ENCODE results near the gene DBN1.

DBN1 gene

DNA sequence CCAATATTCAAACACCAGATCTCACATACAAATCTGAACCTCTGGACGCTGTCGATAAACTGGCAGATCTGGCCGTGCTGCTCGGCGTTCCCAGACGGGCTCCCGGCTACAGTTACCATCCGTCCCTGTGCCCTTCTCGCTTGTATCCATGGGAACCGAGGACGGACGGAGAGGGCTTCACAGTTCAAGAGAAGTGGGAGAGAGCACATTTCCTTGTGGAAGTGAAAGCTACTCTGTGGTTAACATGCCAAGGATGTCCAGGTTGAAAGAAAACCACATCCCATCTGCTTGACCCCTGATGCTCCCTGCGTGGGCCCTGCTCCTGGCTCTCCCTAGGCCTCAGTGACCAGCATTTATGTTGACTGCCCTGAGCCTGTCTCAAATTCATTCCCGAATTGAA is 6.3 kb upstream of the DBN1 start:
- Mint-ChIP-seq H3K36me3 (ENCODE audit: low read depth) (peaks cover 31% of the 10 kb centered on the region), H3K4me3 (no peak overlapping the region), H3K27me3 (peaks cover 66% of the 10 kb centered on the region), H3K4me1 (ENCODE audit: low read depth) (peaks cover 83% of the 10 kb centered on the region), H3K27ac (peak overlapping the region; percentile 12), H3K9me3 (no peaks in the 10 kb centered on the region)
- intact Hi-C loops (cut with micrococcal nuclease) = no loop called here

DNA sequence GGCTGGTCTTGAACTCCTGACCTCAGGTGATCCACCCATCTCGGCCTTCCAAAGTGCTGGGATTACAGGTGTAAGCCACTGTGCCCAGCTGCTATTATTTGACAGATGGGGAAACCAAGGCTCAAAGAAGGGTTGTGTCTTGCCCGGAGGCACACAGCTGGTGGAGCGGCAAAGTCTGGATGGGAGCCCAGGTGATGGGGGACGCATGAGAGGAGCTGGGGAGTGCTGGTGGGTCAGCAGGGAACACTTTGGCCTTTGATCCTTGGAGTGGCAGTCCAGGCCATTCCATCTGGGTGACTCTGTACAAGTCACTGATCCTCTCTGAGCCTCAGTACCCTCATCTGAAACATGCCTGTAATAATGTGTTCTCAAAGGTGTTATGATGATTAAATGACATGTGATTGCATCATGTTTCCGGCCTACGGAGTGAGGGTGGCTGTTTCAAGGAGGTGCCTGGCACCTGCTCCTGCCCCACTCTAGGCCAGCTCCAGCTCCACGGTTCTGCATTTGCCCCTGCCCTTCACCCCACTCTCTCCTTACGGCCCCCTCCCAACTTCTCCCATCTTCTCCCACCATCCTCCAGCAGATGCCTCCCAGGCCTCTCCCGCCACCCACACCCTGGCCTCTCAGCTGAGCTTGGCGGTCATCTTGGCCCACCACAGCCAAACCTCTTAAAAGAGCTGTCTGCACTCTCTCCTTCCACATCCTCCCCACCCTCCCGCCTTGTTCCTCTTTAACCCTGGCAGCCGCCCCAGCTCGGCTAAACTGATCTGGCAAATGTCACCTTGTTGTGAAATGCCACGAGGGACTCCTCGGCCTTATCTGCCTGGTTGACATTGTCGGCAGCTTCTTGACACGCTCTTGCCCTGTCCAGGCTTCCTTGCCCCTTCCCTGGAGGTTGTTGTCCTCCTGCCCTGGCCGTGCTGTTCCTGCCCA is 5.5 kb upstream of the DBN1 start:
- Mint-ChIP-seq H3K27ac (peak overlapping the region; percentile 12), H3K4me3 (peak overlapping the region; percentile 14), H3K27me3 (peaks cover 66% of the 10 kb centered on the region), H3K36me3 (ENCODE audit: low read depth) (peaks cover 23% of the 10 kb centered on the region), H3K4me1 (ENCODE audit: low read depth) (peaks cover 83% of the 10 kb centered on the region), H3K9me3 (no peaks in the 10 kb centered on the region)
- intact Hi-C loops (cut with micrococcal nuclease) = no loop called here

DNA sequence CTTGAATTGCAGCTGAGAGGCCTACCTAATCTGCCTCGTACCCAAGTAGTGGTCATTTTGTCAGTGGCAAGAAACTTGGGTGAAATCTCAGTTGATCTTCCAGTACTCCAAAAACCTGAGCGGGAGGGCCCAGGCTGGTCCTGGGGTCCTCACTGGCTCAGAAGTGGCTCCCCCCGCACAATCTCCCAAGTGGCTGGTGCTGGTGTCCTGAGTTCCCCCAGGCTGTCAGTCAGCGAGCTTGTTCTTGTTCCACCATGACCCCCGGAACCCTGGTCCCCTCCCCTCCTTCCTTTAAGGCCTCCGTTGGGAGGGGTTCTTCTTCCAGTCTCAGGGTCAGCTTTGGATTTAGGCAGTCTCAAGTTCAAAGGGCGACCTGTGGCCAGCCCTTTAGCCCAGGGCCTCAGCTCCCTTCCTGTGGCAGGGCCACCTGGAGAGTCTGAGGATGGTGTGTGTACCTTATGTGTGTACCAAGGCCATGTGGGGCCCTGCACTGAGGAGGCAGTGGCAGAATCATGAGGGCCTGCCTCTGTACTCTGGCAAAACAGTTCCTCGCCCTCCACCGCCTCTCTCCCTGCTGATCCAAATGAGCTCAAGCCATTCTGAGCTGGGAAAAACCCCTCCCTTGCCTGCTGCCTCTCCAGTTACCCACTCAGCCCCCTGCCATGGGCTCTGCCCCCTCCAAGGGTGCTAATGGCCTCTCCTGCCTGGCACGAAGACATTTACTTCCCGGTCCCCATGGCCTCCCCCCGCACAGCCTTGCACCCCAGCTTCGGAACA is 4.5 kb upstream of the DBN1 start:
- Mint-ChIP-seq H3K27me3 (peaks cover 59% of the 10 kb centered on the region), H3K9me3 (no peaks in the 10 kb centered on the region), H3K4me3 (no peak overlapping the region), H3K4me1 (ENCODE audit: low read depth) (peaks cover 77% of the 10 kb centered on the region), H3K27ac (peak overlapping the region; percentile 12), H3K36me3 (ENCODE audit: low read depth) (peaks cover 12% of the 10 kb centered on the region)
- intact Hi-C loops (cut with micrococcal nuclease) = no loop called here

DNA sequence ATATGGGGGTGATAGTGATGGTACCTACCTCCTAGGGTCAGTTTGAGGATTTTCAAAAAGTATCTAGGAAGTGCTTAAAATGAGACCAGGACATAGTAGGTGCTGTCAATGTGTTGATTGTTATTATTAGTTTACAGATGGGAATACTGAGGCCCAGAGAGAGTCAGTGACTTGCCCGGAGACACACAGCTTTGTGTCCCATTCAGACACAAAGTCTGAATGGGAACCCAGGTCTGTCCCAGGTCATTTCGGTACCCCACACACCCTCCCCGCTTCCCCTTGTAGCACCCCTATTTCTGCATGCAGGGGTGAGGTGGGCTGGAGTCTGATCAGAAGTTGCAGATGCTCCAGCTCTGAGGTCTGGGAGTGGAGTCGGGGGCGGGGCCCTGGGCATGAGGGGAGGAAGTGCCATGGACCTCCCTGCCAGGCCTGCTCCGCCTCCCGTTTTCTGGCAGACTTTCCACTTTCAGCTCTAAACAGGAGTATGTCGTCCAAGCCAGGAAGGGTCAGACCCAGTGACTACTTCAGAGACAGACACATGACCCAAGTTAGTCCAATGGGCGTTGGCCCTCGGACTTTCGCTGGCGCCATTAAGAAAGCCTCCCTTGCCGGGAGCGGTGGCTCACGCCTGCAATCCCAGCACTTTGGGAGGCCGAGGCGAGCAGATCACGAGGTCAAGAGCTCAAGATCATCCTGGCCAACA is 3.2 kb upstream of the DBN1 start:
- intact Hi-C loops (cut with micrococcal nuclease) = no loop called here
- Mint-ChIP-seq H3K36me3 (ENCODE audit: low read depth) (no peaks in the 10 kb centered on the region), H3K9me3 (no peaks in the 10 kb centered on the region), H3K4me1 (ENCODE audit: low read depth) (peaks cover 79% of the 10 kb centered on the region), H3K27ac (no peak overlapping the region), H3K27me3 (peaks cover 62% of the 10 kb centered on the region), H3K4me3 (no peak overlapping the region)

DNA sequence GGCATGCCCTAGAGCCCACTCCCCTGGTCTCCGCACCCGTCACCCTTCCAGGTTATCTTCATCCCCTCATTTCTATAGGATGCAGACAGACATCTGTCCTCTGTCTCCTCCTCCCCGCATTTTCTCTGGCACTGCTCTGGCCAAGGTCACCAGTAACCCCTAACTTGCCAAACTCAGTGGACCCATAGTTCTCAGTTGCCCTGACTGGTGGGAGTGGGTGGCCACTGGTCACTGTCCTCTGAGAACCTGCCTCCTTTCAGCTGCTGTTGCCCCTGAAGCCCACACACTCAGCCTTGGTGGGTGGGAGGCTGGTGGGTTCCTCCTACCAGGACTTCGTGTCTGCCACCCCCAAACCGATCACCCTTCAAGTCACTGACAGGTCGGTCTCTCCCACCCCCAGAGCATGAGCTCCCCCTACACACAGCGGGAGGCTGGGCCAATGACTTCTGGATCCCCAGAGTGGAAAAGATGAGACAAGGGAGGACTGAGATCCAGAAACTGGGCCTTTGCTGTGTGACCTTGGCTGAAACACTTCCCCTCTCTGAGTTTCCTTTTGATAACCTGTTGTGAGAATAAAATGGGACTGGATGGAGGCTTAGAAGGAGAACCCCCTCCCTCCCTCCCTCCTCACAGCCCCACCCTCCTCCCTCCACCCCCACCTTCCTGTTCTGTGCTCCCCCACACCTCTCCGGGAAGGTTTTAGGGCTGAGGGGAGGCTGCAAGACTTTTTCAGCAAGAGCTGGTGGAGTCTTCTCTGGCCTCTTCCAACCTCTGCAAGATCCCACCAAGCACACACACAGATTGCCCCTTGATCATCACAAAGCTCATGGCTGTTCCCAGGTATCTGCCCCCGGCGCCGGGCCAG is 2.4 kb upstream of the DBN1 start:
- peaks cover 87% of the 10 kb centered on the region for H3K4me1 Mint-ChIP-seq (ENCODE audit: low read depth)
- H3K36me3 Mint-ChIP-seq (ENCODE audit: low read depth) = no peaks in the 10 kb centered on the region
- no peak overlapping the region for H3K27ac Mint-ChIP-seq
- no peak overlapping the region for H3K4me3 Mint-ChIP-seq
- no peaks in the 10 kb centered on the region for H3K9me3 Mint-ChIP-seq
- H3K27me3 Mint-ChIP-seq = peaks cover 71% of the 10 kb centered on the region
- intact Hi-C loops (cut with micrococcal nuclease) = no loop called here

DNA sequence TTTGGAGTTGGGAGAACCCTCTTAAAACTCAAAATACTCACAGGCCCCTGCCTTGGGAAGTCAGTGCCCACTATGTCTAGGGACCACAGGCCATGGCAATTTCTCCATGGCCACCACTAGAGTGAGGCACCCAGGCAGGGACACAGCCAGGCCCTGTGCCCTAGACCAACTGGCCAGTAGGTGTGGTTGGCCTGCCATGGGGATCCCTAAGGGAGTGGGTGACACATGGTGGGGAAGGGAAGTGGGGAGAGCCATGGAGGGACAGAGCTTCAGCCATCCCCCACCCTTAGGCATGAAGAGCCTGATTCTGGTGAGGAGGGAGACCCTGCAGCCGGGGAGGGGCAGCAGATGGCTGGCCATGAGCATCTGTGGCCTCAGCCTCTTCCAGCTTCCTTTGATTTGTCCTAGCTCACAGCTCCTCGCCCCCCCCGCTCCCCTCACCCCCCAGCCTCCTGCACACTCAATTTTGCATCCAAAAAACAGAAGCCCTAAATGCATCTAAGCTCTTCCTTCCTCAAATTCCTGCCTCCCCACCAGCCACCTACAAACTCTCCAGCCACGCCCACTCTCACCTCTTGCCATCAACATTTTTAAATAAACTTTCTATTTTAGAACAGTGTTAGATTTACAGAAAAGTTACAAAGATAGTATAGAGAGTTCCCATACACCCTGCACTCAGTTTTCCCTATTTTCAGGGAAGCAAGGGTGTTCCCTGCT is 1.6 kb upstream of the DBN1 start:
- intact Hi-C loops (cut with micrococcal nuclease) = no loop called here
- Mint-ChIP-seq H3K4me3 (no peak overlapping the region), H3K9me3 (no peaks in the 10 kb centered on the region), H3K27ac (no peak overlapping the region), H3K4me1 (ENCODE audit: low read depth) (peaks cover 81% of the 10 kb centered on the region), H3K36me3 (ENCODE audit: low read depth) (no peaks in the 10 kb centered on the region), H3K27me3 (peaks cover 79% of the 10 kb centered on the region)

DNA sequence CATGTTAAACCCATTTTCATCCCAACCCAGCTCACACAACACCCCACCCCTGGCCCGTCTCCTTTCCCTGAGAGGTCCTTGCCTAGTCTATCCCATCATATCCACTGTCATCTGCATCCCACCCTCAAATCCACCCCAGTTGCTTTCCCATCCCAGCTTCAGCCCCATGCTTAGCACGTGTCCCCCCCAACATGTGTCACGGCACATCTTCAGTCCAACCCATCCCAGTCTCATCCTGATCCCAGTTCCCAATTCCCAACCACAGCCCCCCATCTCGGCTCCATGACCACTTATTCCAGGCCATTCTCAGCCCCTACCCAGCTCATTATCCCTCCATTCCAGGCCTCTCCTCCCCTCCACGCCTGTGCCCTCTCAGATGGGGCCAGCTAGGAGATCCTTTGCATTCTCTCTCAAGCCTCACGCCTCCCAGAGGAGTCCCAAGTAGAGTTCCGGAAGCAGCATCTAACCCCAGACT is 605 bp upstream of the DBN1 start:
- peak overlapping the region; percentile 67 for H3K4me3 Mint-ChIP-seq

DNA sequence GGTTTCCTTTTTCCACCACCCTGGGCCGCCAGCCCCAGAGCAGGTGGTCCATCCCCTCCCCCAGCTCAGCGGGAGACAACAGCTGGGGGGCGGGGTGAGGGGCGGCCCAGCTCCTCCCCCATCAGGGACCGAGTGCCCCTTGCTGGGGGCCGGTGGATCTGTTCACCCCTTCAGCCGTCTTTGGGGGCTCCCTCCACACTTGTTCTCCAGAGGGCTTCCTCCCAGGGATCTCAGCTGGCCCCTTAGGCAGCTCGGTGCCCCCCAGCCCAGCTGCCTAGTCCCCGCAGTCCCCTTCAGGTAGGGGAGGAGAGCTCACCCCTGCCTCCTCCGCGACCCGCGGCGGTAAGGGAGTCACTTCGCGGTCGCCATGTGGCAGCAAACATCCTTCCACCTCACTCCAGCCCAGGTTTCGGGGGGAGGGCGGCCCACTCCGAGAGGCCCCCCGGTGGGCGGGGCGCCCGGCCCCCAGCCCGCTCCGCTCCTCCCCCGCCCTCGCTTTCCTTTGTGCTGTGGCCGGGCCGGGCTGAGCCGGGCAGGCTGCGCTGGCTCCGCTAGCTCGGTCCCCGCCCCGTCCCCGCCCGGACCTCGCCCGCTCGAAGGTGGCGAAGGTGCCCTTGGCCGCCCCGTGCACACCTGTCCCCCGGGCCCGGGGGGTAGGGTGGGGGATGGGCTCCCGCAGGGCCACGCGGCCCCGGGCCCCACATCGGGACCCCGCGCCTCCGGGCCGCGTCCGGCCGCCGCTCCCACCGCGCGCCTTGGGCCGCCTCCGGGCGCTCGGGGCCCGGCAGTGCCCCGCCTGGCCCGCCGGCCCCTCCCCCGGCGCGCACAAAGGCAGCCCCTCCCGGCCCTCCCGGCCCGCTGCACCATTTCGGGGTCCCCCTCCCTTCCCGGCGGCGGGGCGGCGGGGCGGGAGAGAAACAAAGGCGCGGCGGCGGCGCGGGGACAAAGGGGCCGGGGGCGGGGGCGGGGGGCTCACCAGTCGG is 683 bp downstream of the DBN1 start:
- Mint-ChIP-seq H3K27me3 (peaks cover 86% of the 10 kb centered on the region), H3K9me3 (no peaks in the 10 kb centered on the region), H3K4me1 (ENCODE audit: low read depth) (peaks cover 58% of the 10 kb centered on the region), H3K27ac (no peak overlapping the region), H3K36me3 (ENCODE audit: low read depth) (no peaks in the 10 kb centered on the region), H3K4me3 (no peak overlapping the region)
- intact Hi-C loops (cut with micrococcal nuclease) = no loop called here

More for the DNA sequence above, 605 bp upstream of the DBN1 start:
- Mint-ChIP-seq H3K9me3 (no peaks in the 10 kb centered on the region), H3K27ac (no peak overlapping the region), H3K36me3 (ENCODE audit: low read depth) (no peaks in the 10 kb centered on the region), H3K4me1 (ENCODE audit: low read depth) (peaks cover 71% of the 10 kb centered on the region), H3K27me3 (peaks cover 87% of the 10 kb centered on the region)
- intact Hi-C loops (cut with micrococcal nuclease) = no loop called here

DNA sequence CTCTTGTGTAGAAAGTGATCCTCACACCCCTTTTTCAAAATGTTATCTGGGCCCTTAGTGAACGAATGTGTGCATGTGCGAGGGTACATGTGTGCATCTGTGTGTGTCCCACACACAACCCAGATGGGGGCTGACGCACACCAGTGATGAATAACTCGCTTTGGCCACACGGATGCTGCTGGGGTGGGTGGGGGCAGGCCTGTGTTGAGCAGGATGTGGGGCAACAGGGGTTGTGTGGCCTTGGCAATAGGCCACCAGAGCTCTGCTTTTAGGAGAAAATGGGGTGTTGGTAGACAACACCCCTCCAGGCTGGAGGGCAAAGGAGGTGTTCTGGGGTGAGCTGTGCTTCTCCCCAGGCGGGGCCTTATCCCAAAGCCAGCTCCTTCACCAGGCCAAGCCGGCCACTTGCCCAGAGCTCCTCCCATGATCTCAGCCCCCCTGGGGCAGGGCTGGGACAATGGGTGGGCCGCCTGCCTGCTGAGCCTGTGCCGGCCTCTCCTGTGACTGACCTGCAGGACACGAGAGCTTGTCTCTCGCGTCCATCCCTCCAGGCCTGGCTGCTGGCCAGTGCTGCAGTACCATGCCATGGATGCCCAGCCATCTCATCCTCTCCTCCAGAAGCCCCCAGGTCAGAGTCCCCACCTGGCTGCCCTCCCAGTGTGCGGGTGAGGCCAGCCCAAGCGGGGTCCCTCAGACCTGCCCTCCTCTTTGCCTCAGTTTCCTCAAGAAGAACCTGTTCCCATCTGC is 1.7 kb downstream of the DBN1 start:
- intact Hi-C loops (cut with micrococcal nuclease) = no loop called here
- H3K36me3 Mint-ChIP-seq (ENCODE audit: low read depth) = no peaks in the 10 kb centered on the region
- no peaks in the 10 kb centered on the region for H3K9me3 Mint-ChIP-seq
- H3K4me3 Mint-ChIP-seq = no peak overlapping the region
- peaks cover 89% of the 10 kb centered on the region for H3K27me3 Mint-ChIP-seq
- no peak overlapping the region for H3K27ac Mint-ChIP-seq
- H3K4me1 Mint-ChIP-seq (ENCODE audit: low read depth) = peaks cover 50% of the 10 kb centered on the region

DNA sequence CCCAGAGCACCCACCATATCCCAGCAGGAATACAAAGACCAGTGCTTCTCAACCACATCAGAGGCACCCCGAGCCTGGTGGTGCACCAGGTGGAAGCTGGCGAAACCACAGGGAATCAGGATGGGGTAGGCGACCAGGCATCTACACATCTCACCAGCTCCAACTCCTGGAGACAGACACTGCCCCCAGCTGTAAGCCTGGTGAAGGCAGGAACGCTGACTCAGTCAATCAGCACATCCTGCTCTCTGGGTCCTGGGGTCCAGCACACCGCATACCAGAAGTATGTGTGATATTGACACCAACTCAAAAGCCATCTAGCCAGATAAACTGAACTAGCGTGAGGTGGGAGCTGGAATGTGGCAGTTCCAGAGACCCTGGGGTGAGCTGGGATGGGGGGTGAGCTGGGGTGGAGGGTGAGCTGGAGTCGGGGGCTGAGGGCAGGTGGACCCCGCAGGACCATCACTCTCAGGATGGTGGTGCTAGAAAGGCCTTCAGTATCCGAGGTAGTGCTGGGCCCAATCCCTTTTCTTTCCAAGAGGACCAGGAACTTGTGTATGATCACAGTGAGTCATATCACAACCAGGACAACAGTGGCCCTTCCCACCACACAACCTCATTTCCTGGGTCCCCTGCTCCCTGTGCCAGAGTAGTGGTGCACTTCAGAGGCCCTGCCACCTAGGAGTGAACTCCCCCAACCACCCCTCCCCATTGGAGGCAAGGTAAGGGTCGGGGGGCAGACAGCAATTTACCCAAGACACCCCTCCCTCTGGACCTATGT is 2.5 kb downstream of the DBN1 start:
- Mint-ChIP-seq H3K27me3 (peaks cover 89% of the 10 kb centered on the region), H3K9me3 (no peaks in the 10 kb centered on the region), H3K4me1 (ENCODE audit: low read depth) (peaks cover 41% of the 10 kb centered on the region), H3K4me3 (no peak overlapping the region), H3K27ac (no peak overlapping the region), H3K36me3 (ENCODE audit: low read depth) (no peaks in the 10 kb centered on the region)
- intact Hi-C loops (cut with micrococcal nuclease) = no loop called here

All from dendritic cell treated with granulocyte-macrophage colony-stimulating factor and Interleukin-4, amounts not matched to agents 40 ng/mL and 50 ng/mL, for 4 days (primary cell).